NK-92 treated with Interleukin-12 subunit alpha and Interleukin-12 subunit beta, amount 100 ng/mL, for 24 hours (cell line): ENCODE data around the gene HOXD9.

Experiments used
- DNase-seq: peaks from one replicate; lab custom pipeline; 2025; lab: John Stamatoyannopoulos, UW

The HOXD9 gene

GRCh38 chr2:176124947-176125771 lies 2.6 kb downstream of the HOXD9 start:
- DNase-seq, result no peak

GRCh38 chr2:176125772-176126054 lies 3.2 kb downstream of the HOXD9 start:
- DNase-seq, result no peak

GRCh38 chr2:176126929-176127773 lies 4.6 kb downstream of the HOXD9 start:
- DNase-seq, result peak; percentile 10

- no peak for DNase-seq
Measured at GRCh38 chr2:176127774-176128072, 5.2 kb downstream of the HOXD9 start.

GRCh38 chr2:176128172-176128981 lies 5.9 kb downstream of the HOXD9 start:
- no peak for DNase-seq

- no peak for DNase-seq
Measured at GRCh38 chr2:176128982-176129796, 6.7 kb downstream of the HOXD9 start, which contains the start of gene HOXD8. TSS of gene HOXD8 (plus strand) at chr2:176129705. CDS start at chr2:176130367, 662 bp downstream.

GRCh38 chr2:176129813-176130146 lies 7.3 kb downstream of the HOXD9 start:
- no peak for DNase-seq

- no peak for DNase-seq
Measured at GRCh38 chr2:176130147-176130956, 7.8 kb downstream of the HOXD9 start.

GRCh38 chr2:176130957-176131847 lies 8.7 kb downstream of the HOXD9 start:
- DNase-seq, result no peak

- no peak for DNase-seq
Measured at GRCh38 chr2:176131848-176132158, 9.3 kb downstream of the HOXD9 start.

- no peak for DNase-seq
Measured at GRCh38 chr2:176132205-176133171, 10.0 kb downstream of the HOXD9 start.

- DNase-seq, result no peak
Measured at GRCh38 chr2:176133389-176133788, 10.9 kb downstream of the HOXD9 start.

- DNase-seq, result no peak
Measured at GRCh38 chr2:176134035-176134434, 11.5 kb downstream of the HOXD9 start.

- no peak for DNase-seq
Measured at GRCh38 chr2:176135035-176135440, 12.5 kb downstream of the HOXD9 start.

GRCh38 chr2:176136374-176137251 lies 14.1 kb downstream of the HOXD9 start:
- DNase-seq, result no peak

- DNase-seq, result no peak
Measured at GRCh38 chr2:176137252-176137580, 14.7 kb downstream of the HOXD9 start.

- DNase-seq, result no peak
Measured at GRCh38 chr2:176137906-176138305, 15.4 kb downstream of the HOXD9 start.

GRCh38 chr2:176138526-176138922 lies 16.0 kb downstream of the HOXD9 start:
- DNase-seq, result no peak
